ENCODE data around the gene P2RX6.
"Not testable (repeated sequence)": the region's sequence is repeated elsewhere in the genome, so short reads cannot be mapped to it uniquely, and the experiment has no call there.

The P2RX6 gene

GRCh38 chr22:21043860-21044535 is 29.0 kb downstream of the P2RX6 start:
- DNase-seq (ENCODE audit: low spot score): no peak
- TF ChIP-seq, protein P1, sequence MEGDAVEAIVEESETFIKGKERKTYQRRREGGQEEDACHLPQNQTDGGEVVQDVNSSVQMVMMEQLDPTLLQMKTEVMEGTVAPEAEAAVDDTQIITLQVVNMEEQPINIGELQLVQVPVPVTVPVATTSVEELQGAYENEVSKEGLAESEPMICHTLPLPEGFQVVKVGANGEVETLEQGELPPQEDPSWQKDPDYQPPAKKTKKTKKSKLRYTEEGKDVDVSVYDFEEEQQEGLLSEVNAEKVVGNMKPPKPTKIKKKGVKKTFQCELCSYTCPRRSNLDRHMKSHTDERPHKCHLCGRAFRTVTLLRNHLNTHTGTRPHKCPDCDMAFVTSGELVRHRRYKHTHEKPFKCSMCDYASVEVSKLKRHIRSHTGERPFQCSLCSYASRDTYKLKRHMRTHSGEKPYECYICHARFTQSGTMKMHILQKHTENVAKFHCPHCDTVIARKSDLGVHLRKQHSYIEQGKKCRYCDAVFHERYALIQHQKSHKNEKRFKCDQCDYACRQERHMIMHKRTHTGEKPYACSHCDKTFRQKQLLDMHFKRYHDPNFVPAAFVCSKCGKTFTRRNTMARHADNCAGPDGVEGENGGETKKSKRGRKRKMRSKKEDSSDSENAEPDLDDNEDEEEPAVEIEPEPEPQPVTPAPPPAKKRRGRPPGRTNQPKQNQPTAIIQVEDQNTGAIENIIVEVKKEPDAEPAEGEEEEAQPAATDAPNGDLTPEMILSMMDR (IDR thresholded peaks at IDR 0.05; ENCODE audit: extremely low read depth, insufficient read depth, missing control alignments): no peak
- in situ Hi-C loops (cut with MboI; ENCODE audit: low pct_unique_long_range_greater_than_20kb, low sequenced_read_pairs, unreplicated experiment): no loop called here

DNA sequence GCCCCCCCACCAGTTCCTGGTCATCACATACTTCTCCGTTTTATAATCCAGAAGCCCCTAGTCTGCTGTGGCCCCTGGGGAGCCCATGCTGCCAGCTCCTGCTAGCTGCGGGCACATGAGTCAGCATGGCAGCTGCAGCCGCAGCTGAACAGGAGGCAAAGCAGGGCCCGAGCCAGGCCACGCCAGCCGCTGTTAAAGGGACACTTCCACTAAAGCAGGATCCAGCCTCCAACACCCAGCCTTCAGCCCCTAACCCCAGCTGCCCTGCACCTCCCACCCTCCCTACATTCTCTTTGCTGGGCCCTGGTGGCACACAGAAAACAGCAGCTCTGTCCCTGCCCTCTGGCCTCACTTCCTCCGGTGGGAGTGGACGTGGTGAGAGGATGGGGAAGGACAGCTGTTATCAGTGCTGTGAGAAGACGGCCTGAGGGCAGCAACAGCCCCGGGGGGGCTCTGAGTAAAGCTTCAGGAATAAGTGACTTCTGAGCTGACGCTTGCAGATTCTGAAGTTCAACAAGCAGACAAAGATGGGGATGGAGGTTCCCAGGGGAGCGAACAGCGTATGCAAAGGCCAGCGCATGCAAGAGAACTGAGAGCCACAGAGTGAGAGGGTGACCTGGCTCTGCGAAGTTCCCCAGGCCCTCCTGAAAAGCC is 30.1 kb downstream of the P2RX6 start:
- no peak for DNase-seq (ENCODE audit: low spot score)
- in situ Hi-C loops (cut with MboI; ENCODE audit: low pct_unique_long_range_greater_than_20kb, low sequenced_read_pairs, unreplicated experiment): no loop called here
- TF ChIP-seq, protein P1 (IDR thresholded peaks at IDR 0.05; ENCODE audit: extremely low read depth, insufficient read depth, missing control alignments): no peak

GRCh38 chr22:21045585-21046294 is 30.8 kb downstream of the P2RX6 start, which contains the start of gene LRRC74B:
Gene LRRC74B, plus strand, starts transcription at chr22:21045946. Its CDS starts 41 bp downstream, at chr22:21045987.
- TF ChIP-seq, protein P1 (IDR thresholded peaks at IDR 0.05; ENCODE audit: extremely low read depth, insufficient read depth, missing control alignments): no peak
- in situ Hi-C loops (cut with MboI; ENCODE audit: low pct_unique_long_range_greater_than_20kb, low sequenced_read_pairs, unreplicated experiment): no loop called here
- peak; percentile 95 for DNase-seq (ENCODE audit: low spot score)

- in situ Hi-C loops (cut with MboI; ENCODE audit: low pct_unique_long_range_greater_than_20kb, low sequenced_read_pairs, unreplicated experiment): no loop called here
- TF ChIP-seq, protein P1 (IDR thresholded peaks at IDR 0.05; ENCODE audit: extremely low read depth, insufficient read depth, missing control alignments): no peak
- no peak for DNase-seq (ENCODE audit: low spot score)
These were observed 32.2 kb downstream of the P2RX6 start for GRCh38 chr22:21047035-21047661.

DNA sequence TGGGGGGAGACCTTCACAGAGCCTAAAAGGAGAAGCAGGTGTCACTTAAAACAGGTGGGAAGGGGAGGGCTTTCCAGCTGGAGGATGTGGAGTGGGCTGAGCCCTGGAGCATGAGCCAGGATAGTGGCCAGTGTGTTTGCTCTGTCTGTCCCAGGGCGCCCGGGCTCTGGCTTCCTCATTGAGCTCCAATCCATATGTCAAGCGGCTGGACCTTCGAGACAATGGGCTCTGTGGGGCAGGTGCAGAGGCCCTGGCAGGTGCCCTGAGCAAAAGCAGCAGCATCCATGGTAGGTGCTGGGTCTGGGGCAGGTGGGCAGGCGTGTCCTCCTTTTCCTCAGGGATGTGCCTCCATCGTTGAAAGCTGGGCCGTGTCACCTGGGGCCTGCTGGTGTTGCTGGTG is 32.8 kb downstream of the P2RX6 start:
- no peak for DNase-seq (ENCODE audit: low spot score)
- in situ Hi-C loops (cut with MboI; ENCODE audit: low pct_unique_long_range_greater_than_20kb, low sequenced_read_pairs, unreplicated experiment): no loop called here

GRCh38 chr22:21048448-21048847 is 33.5 kb downstream of the P2RX6 start:
- DNase-seq (ENCODE audit: low spot score); in situ Hi-C loops (cut with MboI; ENCODE audit: low pct_unique_long_range_greater_than_20kb, low sequenced_read_pairs, unreplicated experiment): not testable (repeated sequence)

More for the DNA sequence above, 32.8 kb downstream of the P2RX6 start:
- TF ChIP-seq, protein P1 (IDR thresholded peaks at IDR 0.05; ENCODE audit: extremely low read depth, insufficient read depth, missing control alignments): no peak

- DNase-seq (ENCODE audit: low spot score); in situ Hi-C loops (cut with MboI; ENCODE audit: low pct_unique_long_range_greater_than_20kb, low sequenced_read_pairs, unreplicated experiment): not testable (repeated sequence)
These were observed 34.0 kb downstream of the P2RX6 start for GRCh38 chr22:21048965-21049364.
